B cell (primary cell): ENCODE data around the gene TRIM2. TPM values are rescaled to one million over a fixed set of nuclear protein-coding genes. Genes with fewer than 3 reads are reported as not detected.

ENCODE experiments used
- ATAC-seq: fragments of 200-7000 bp; cut with Tn5 transposase; one replicate; pipeline ENCODE4 v1.10.0; 2021; ENCODE audit warnings: low read depth, mild to moderate bottlenecking, moderate number of reproducible peaks, moderate library complexity
- CTCF ChIA-PET: fragments of 350-600 bp; sonication (Branson Sonifier 250); formaldehyde crosslinking; loops from one replicate; lab custom pipeline; 2021; ENCODE audit warnings: antibody characterized with exemption, inconsistent platforms; lab: Charles Lee
- POLR2A ChIA-PET: fragments of 350-600 bp; sonication (Branson Sonifier 250); formaldehyde crosslinking; loops from one replicate; lab custom pipeline; 2021; ENCODE audit warnings: antibody characterized with exemption; lab: Charles Lee
- DNase-seq: peaks from one replicate; pipeline ENCODE4 v3.0.0; 2013
- H2AFZ ChIP-seq: 2 replicates; pipeline ENCODE4 v1.6.1; 2012; ENCODE audit warnings: mild to moderate bottlenecking, low read depth, low read length; ENCODE audit not compliant: insufficient read depth, poor library complexity, severe bottlenecking
- H3K27ac ChIP-seq, 2 donors: 1 replicate in 1 of 2; 2 replicates in 1 of 2; pipeline ENCODE4 v1.5.1; 2012 to 2013; ENCODE audit warnings: low read length in 2 of 2, mild to moderate bottlenecking in 2 of 2, moderate library complexity in 1 of 2
- H3K27me3 ChIP-seq, 4 experiments: fragments of 200-600 bp in 1 of 4; sonication (generic) in 1 of 4; replicated peaks in 1 of 4; 1 replicate in 2 of 4; 2 replicates in 2 of 4; pipeline versions ENCODE4 v1.6.1 to v1.7.0; 2013 to 2016; ENCODE audit warnings: low read length in 3 of 4, mild to moderate bottlenecking in 2 of 4, mixed read lengths in 1 of 4, moderate library complexity in 1 of 4; ENCODE audit not compliant: insufficient read depth in 4 of 4, control insufficient read depth in 3 of 4; ENCODE audit errors: control extremely low read depth in 1 of 4
- H3K36me3 ChIP-seq, 2 experiments: replicated peaks in 1 of 2; 1 replicate in 1 of 2; 2 replicates in 1 of 2; pipeline versions ENCODE4 v1.6.1 to v1.7.1; 2013; ENCODE audit warnings: low read length in 1 of 2; ENCODE audit not compliant: insufficient read depth in 2 of 2, control insufficient read depth in 1 of 2; ENCODE audit errors: control extremely low read depth in 1 of 2, extremely low read depth in 1 of 2
- H3K4me1 ChIP-seq, 2 donors: fragments of 200-600 bp in 1 of 2; sonication (generic) in 1 of 2; 1 replicate in 1 of 2; 2 replicates in 1 of 2; pipeline versions ENCODE4 v1.5.1 to v1.6.1; 2013 to 2017; ENCODE audit warnings: low read length in 2 of 2; ENCODE audit not compliant: control insufficient read depth in 2 of 2, insufficient read depth in 2 of 2
- H3K4me2 ChIP-seq: replicated peaks from 2 replicates; pipeline ENCODE3; 2012; ENCODE audit warnings: mild to moderate bottlenecking, low read depth, low read length; ENCODE audit not compliant: poor library complexity, severe bottlenecking
- H3K4me3 ChIP-seq, 5 experiments: fragments of 200-600 bp in 1 of 5; sonication (generic) in 1 of 5; 1 replicate in 3 of 5; 2 replicates in 2 of 5; pipeline versions ENCODE4 v1.5.1 to v1.7.0; 2011 to 2016; ENCODE audit warnings: low read length in 4 of 5, mild to moderate bottlenecking in 4 of 5, low read depth in 2 of 5, control low read depth in 1 of 5, moderate library complexity in 1 of 5; ENCODE audit not compliant: insufficient read depth in 1 of 5; ENCODE audit errors: control extremely low read depth in 1 of 5, extremely low read depth in 1 of 5
- H3K79me2 ChIP-seq: fragments of 200-600 bp; sonication (generic); one replicate; pipeline ENCODE4 v1.6.0; 2016; ENCODE audit warnings: low read length; ENCODE audit not compliant: control insufficient read depth, insufficient read depth
- H3K9ac ChIP-seq: fragments of 200-600 bp; sonication (generic); 2 replicates; pipeline ENCODE4 v1.6.1; 2017; ENCODE audit warnings: mild to moderate bottlenecking, low read length, moderate library complexity
- H3K9me3 ChIP-seq, 3 donors: one replicate each; pipeline versions ENCODE4 v1.6.1 to v1.7.1; 2013; ENCODE audit warnings: low read length in 2 of 3; ENCODE audit not compliant: control insufficient read depth in 2 of 3, insufficient read depth in 1 of 3; ENCODE audit errors: control extremely low read depth in 1 of 3
- H4K20me1 ChIP-seq: 2 replicates; pipeline ENCODE4 v1.6.0; 2012; ENCODE audit warnings: mild to moderate bottlenecking, low read length; ENCODE audit not compliant: insufficient read depth, control insufficient read depth, poor library complexity, severe bottlenecking
- H3K27ac Mint-ChIP-seq: one replicate; pipeline ENCODE4 v1.8.0; 2021; ENCODE audit warnings: mixed read lengths
- H3K27me3 Mint-ChIP-seq: one replicate; pipeline ENCODE4 v1.8.0; 2021; ENCODE audit warnings: mixed read lengths
- H3K4me1 Mint-ChIP-seq: one replicate; pipeline ENCODE4 v1.8.0; 2021; ENCODE audit warnings: mixed read lengths
- H3K4me3 Mint-ChIP-seq: one replicate; pipeline ENCODE4 v1.8.0; 2021; ENCODE audit warnings: mixed read lengths
- H3K9me3 Mint-ChIP-seq: one replicate; pipeline ENCODE4 v1.8.0; 2022; ENCODE audit warnings: mixed read lengths; ENCODE audit not compliant: insufficient read depth
- EZH2 ChIP-seq: IDR thresholded peaks from 2 replicates; pipeline ENCODE4 v1.6.1; 2012; ENCODE audit warnings: borderline replicate concordance, low read depth, mild to moderate bottlenecking, moderate library complexity, low read length; ENCODE audit not compliant: insufficient read depth, poor library complexity, severe bottlenecking
- WGBS: methylation state at CpG from one replicate; pipeline ENCODE4 v1.1.5; 2013; ENCODE audit warnings: missing lambda C conversion rate; ENCODE audit not compliant: insufficient coverage; 5-methylcytosine and 5-hydroxymethylcytosine counted together
- intact Hi-C: fragments of 100-400 bp; cut with micrococcal nuclease; formaldehyde crosslinking; loops from one replicate; pipeline ENCODE4 v1.10.0; 2022
- polyA plus RNA-seq: library from polyadenylated mRNA; depleted of rRNA; stranded (reverse); fragments of >200 nt; gene quantifications from 2 replicates; pipeline ENCODE4 v1.2.3, GENCODE V29; 2012
- total RNA-seq, 2 donors: library from RNA; stranded (reverse); fragments of 120-200 nt in 1 of 2; gene quantifications; 1 replicate in 1 of 2; 2 replicates in 1 of 2; pipeline versions ENCODE4 v1.2.3 to v1.2.4, GENCODE V29; 2013 to 2022
- TF ChIP-seq, protein P1 (sequence below): fragments of 200-600 bp; IDR thresholded peaks from one replicate; pipeline ENCODE4 v1.8.0; 2022; ENCODE audit warnings: antibody characterized with exemption, mild to moderate bottlenecking

The TRIM2 gene
- total and polyA plus RNA-seq, 2 donors (not counting 1 experiment from before 2014, with no cell fraction given), result 1.2 to 6.4 TPM

DNA sequence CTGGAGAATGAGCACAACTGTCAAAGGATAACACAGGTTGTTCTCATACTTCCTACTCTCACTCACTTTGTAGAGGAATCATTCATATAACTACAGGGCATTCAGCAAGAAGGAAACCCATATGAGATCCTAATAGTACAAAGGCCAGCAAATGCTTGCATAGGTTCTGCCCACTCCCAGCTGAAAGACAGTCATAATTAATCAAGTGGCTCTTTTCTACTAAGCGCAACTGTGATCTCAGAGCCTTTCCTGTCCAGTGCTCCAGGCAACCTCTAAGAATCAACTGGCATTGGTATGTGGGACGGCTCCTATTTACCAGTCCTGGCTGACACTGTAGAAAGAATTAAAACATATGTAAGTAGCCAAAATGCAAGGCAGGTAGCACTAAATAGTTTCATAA lies 121.3 kb downstream of the TRIM2 start:
- no peak overlapping the region for H3K27ac Mint-ChIP-seq
- POLR2A ChIA-PET, result interaction anchor here (0.6 kb wide), 1 partner anchor 143 kb away, joined by 3 read pairs; no protein-coding TSS in a partner anchor
- H3K79me2 ChIP-seq, result no peaks in the 10 kb centered on the region
- no peak overlapping the region for H3K27ac ChIP-seq
- intact Hi-C loops, result loop anchor here (10.0 kb wide), 1 partner anchor 71 kb away; no protein-coding TSS in a partner anchor
- H3K9me3 Mint-ChIP-seq, result no peaks in the 10 kb centered on the region
- peaks cover 6% of the 10 kb centered on the region for H3K4me1 Mint-ChIP-seq
- no peaks in the 10 kb centered on the region for H3K27me3 Mint-ChIP-seq
- no peaks in the 10 kb centered on the region for H4K20me1 ChIP-seq
- CTCF ChIA-PET, result interaction anchor here (0.8 kb wide), 1 partner anchor 13 kb away, joined by 4 read pairs; no protein-coding TSS in a partner anchor
- H3K9me3 ChIP-seq, result no peaks in the 10 kb centered on the region
- H3K4me1 ChIP-seq, result peaks cover 0 to 5% of the 10 kb centered on the region in 2 donors
- H3K4me3 ChIP-seq, result no peak overlapping the region
- 100% methylated on average over 1 of the region's 2 CpGs for WGBS
- no peak for ATAC-seq
- H3K36me3 ChIP-seq, result no peaks in the 10 kb centered on the region
- H3K4me3 Mint-ChIP-seq, result no peak overlapping the region
- H3K4me2 ChIP-seq, result no peak overlapping the region
- DNase-seq, result no peak
- H2AFZ ChIP-seq, result no peak overlapping the region
- H3K9ac ChIP-seq, result no peak overlapping the region
- H3K27me3 ChIP-seq, result no peaks in the 10 kb centered on the region
- no peak for TF ChIP-seq EZH2
- TF ChIP-seq, protein P1, sequence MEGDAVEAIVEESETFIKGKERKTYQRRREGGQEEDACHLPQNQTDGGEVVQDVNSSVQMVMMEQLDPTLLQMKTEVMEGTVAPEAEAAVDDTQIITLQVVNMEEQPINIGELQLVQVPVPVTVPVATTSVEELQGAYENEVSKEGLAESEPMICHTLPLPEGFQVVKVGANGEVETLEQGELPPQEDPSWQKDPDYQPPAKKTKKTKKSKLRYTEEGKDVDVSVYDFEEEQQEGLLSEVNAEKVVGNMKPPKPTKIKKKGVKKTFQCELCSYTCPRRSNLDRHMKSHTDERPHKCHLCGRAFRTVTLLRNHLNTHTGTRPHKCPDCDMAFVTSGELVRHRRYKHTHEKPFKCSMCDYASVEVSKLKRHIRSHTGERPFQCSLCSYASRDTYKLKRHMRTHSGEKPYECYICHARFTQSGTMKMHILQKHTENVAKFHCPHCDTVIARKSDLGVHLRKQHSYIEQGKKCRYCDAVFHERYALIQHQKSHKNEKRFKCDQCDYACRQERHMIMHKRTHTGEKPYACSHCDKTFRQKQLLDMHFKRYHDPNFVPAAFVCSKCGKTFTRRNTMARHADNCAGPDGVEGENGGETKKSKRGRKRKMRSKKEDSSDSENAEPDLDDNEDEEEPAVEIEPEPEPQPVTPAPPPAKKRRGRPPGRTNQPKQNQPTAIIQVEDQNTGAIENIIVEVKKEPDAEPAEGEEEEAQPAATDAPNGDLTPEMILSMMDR, result no peak

DNA sequence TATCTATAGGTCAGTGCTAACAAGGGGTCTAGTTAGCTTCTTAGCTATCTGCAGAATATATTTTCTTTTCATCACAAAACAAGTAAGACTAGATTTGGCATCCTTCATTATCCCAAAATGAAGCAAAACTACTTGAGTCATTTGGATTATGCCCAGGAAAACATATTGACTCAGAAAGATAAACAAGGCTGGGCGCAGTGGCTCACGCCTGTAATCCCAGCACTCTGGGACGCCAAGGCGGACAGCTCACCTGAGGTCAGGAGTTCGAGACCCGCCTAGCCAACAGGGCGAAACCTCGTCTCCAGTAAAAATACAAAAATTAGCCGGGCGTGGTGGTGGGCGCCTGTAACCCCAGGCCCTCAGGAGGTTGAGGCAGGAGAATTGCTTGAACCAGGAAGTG lies 122.3 kb downstream of the TRIM2 start:
- Mint-ChIP-seq H3K4me1 (peaks cover 6% of the 10 kb centered on the region), H3K27me3 (no peaks in the 10 kb centered on the region), H3K27ac (no peak overlapping the region), H3K9me3 (no peaks in the 10 kb centered on the region), H3K4me3 (no peak overlapping the region)
- Histone ChIP-seq H3K4me2 (no peak overlapping the region), H3K9ac (no peak overlapping the region), H3K4me3 (no peak overlapping the region), H4K20me1 (no peaks in the 10 kb centered on the region), H3K27me3 (no peaks in the 10 kb centered on the region), H3K27ac (no peak overlapping the region), H3K4me1 (peaks cover 0 to 5% of the 10 kb centered on the region in 2 donors), H3K36me3 (no peaks in the 10 kb centered on the region), H3K79me2 (no peaks in the 10 kb centered on the region), H3K9me3 (no peaks in the 10 kb centered on the region), H2AFZ (no peak overlapping the region)
- POLR2A ChIA-PET, result no interaction called here
- CTCF ChIA-PET, result interaction anchor here (0.8 to 0.9 kb wide), 2 partner anchors 12 to 16 kb away, joined by 4 to 5 read pairs; no protein-coding TSS in a partner anchor
- DNase-seq (no peak), ATAC-seq (no peak)
- intact Hi-C loops, result loop anchor here (10.0 kb wide), 1 partner anchor 72 kb away; no protein-coding TSS in a partner anchor
- WGBS, result 97% methylated on average over 11 of the region's 11 CpGs
- no peak for TF ChIP-seq EZH2
- TF ChIP-seq, protein P1, result no peak
